HG03558 (cell line): ENCODE data around the gene C17orf100.
A peak's percentile ranks its signal among the peaks of the same experiment; 100 is the strongest.

Experiments used
- ATAC-seq: cut with Tn5 transposase; IDR thresholded peaks from one replicate; pipeline ENCODE4 v1.9.1; 2021; ENCODE audit warnings: moderate number of reproducible peaks; ENCODE audit not compliant: unreplicated experiment; ENCODE audit errors: extremely low read depth

Gene C17orf100

DNA sequence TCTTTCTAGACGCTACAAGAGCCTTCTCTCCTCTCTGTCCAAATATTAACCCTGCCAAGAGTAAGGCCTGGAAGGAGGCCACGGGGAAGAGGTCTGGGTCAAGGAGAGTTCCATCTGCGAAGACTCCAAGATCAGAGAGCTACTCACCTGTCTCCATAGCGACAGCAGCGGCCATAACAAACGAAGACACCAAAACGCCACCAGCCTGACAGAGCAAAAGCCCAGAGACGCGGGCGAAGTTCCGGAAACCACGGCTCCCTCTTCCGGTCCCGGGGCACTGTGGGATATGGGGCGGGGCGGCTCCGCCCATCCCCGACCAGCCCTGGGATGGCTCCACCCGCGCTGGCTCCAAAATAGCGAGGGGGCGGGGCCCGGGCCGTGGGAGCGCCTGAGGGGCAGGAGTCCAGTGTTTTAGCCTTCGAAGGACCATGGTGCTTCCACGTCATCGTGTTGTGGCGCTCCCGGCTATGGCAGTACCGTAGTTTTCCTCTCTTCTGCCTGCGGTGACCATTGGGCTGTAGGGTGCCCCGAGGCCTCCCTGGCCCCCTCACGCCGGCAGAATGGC lies at the start of gene C17orf100, which contains the start of gene MED31:
Gene C17orf100, plus strand, starts transcription at position 409 of the 565 bp plus-strand sequence. Its CDS starts 152 bp downstream, at position 561.
Gene MED31, minus strand, starts transcription at position 252 of the 565 bp plus-strand sequence. Its CDS starts 77 bp downstream, at position 175.
- ATAC-seq, result peak; percentile 51

DNA sequence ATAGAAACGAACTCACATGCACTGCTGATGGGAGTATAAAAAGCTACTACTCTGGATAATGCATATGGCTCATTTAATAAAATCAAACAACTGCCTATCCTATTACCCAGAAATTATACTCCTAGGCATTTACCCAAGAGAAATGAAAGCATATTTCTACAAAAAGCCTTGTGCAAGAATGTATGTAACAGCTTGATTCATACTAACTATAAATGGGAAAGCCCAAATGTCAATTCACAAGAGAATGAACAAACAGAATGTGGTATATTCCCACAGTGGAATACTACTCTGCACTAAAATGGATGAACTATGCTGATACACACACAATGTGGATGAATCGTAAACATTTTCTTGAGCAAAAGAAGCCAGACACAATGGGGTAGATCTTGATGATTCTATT lies 49.4 kb upstream of the C17orf100 start:
- ATAC-seq, result no peak

DNA sequence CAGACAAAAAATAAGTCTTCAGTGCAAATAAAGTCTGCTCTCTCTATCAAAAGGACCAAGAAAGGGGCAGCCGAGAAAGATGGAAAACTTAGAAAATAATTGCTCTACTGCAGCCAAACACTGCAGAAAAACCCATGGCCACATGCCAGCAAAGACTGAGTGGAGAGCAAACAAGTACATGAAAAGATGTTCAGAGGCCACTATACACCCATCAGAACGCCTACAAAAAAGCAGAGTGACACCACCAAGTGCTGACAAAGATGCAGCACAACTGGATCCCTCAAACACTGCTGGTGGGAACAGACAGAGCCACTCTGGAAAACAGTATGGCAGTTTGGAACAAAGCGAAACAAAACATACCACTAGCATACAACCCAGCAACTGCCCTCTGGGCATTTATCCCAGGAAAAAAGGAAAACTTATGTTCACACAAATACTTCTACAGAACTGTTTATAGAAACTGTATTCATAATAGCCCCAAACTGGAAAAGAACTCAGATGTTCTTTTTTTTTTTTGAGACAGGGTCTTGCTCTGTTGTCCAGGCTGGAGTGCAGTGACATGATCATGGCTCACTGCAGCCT lies 47.7 kb upstream of the C17orf100 start:
- no peak for ATAC-seq

DNA sequence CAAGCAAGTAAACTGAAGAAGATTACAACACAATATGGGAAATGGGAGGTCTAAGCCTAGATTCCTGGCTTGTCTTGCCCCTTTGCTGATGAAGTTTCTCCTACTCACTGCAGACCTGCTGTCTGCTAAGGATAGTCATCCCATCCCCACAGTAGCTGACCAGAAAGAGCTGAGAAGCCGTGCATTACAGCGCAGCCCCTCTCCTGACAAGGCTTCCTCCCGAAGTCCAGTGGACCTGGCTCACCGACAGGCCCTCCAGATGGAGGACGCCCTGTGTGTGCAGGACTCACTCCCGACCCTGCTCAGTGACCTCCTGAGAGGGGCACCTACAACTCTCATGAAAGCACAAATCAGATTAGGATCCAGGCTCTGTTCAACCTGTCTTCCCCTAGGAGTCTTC lies 46.4 kb upstream of the C17orf100 start:
- no peak for ATAC-seq

DNA sequence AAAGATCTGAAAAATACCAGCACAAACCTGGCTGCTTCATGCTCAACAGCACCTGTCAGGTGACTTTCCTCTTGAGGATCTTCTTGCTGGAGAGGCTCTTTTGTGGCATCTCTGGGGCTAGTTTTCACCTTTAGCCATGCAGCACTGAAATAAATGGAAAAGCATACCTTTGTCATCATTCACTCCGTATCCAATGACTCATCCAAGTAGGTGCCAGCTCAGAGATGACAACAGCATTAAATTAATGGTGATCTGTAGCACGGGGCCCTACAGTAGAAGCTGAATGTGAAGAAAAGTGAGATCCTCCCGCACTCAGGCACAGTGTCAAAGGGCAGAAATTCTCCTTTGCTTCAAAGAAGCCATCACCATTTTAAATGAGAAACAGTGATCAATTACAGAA lies 43.2 kb upstream of the C17orf100 start:
- ATAC-seq, result no peak

DNA sequence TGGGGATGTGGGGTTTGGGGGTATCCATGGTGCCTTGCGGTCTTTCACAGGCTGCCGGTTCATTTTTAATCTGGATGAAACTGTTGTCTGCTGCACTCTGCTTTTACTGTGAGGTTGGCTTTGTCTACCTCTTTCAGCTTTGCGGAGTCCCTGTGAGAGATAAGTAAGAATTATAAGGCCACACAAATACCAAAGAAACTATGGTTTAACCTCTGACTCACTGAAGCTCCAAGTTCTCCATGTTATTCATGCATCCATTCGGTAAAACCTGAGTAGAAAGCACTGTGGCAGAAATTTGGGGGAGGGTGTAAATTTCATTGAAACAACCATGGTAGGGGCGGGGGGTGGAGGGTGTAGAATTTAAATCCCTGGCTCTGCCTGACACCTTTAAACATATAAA lies 41.6 kb upstream of the C17orf100 start:
- ATAC-seq, result no peak

DNA sequence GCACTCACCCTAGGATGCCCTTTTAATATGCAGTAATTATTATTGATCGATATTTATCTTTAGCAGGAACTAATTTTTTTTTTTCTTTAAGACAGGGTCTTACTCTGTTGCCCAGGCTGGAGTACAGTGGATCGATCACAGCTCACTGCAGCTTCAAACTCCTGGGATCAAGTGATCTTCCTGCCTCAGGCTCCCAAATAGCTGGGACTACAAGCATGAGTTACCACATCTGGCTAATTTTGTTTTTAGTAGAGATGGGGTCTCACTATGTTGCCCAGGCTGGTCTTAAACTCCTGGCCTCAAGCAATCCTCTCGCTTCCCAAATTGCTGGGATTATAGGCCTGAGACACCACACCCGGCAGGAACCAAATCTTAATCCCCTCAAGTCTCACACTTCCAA lies 40.3 kb upstream of the C17orf100 start:
- no peak for ATAC-seq

DNA sequence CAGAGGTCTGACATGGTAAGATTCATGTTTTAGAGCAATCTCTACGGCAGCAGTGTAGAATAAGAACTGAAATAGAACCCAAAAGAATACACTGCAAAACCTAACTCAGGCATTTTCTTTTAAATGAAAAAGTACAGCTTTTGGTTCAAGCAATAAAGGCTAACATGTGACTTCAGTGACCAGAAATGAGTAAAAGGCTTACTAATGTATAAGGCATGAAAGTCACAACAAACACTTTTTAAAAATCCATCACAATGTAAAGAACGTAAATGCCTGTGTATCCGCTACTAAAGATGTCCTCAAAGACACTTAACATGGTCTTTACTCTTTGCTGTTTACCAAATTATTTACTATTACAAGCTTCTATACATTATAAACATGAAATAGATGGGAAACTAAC lies 27.6 kb upstream of the C17orf100 start:
- ATAC-seq, result no peak

DNA sequence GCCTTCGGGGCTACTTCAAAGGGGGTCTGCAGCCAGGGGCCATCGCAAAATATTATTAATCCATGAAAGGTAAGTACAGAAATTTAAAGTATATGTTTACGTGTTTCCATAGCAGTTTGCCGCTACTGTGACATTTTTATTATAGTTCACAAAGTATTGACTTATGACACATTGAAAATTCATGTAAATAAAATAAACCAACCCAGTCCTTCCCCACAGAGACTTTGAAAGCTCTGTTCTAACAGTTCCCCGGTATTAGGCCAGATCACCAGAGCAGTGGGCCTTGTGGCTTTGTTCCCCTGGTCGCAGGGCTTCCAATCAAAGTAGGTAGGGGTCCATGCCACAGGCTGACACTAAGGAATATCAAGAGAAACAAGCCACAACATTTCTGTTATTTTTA lies 24.9 kb upstream of the C17orf100 start:
- no peak for ATAC-seq

DNA sequence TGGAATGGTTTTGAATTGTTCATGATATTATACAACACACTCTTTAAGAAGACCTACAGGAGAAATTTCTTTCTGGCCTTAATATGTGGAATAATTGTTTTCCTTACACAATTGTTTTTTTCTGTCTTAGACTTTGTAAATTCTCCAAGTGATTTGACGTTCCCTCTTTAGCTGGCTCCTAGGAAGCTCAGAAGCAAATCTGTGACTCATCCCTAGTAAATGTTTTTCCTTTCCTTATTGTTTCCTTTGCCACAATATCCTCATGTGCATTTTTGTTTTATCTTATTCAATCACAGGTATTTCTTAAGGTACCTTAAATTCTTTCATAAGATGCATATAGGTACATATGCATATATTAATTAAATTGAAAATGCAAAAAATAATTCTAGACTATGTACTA lies 24.5 kb upstream of the C17orf100 start:
- ATAC-seq, result no peak

DNA sequence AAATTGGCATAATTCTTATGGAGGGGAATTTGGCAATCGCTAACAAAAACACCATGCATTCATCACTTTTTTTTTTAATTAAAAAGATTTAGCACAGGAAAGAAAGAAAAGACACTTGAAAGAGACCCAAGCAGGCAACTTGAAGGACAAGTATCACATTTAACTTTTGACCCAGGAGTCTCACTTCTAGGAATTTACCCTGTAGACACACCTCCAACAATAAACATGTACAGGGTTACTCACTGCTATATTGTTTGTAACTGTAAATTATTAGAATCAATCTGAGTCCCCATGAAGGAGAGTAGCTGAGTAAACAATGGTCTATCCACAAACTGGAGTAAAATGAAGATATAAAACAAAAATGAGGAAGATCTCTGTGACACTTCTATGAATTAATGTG lies 21.2 kb upstream of the C17orf100 start:
- ATAC-seq, result no peak

DNA sequence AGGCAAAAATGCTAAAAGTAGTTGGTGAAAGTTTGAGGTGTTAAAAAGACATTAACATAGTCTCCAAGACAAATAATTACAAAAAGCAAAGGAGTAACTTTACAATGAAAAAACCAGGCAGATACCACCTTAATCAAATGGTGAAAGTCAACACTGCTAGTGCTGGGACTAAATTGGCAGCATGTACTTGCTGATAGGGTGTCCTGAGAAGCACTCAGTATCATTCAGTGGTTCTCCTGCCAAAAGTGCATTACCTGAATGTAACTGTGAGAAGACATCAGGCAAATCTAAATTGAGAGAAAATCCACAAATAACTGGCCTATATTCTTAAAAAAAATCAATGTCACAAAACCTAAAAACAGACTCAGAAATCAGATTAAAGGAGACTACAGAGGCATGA lies 19.0 kb upstream of the C17orf100 start:
- no peak for ATAC-seq

DNA sequence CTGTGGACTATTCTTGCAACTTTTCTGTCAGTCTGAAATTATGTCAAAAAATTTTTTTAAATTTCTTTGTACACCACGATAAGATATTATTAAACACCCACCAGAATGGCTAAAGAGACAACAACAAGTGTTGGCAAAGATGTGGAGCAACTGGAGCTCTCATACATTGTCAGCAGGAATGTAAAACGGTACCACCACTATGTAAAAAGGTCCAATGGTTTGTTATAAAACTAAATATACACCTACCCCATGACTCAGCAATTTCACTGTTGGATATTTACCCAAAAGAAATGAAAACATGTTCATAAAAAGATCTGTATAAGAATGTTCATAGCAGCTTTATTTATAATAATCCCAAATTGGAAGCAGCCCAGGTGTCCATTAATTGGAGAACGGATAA lies 18.3 kb upstream of the C17orf100 start:
- ATAC-seq, result no peak

DNA sequence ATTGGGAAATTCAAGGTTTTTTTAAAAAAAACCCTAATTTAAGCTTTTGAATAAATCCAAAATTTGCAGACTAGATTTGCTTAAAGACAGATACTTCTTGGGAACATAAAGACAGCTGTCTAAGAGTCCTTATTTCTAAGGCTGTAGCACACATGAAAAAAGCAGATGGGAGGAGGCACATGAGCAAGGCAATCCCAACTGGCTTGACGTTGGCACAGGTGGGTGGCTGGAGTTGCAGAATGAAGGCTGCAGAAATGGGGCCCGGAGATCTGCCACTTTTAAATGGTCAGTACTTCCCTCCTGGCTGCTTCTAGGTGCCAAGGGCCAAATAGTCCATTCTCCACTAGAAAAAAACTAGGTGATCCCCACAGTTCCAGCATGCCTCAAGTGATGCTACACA lies 15.5 kb upstream of the C17orf100 start:
- ATAC-seq, result no peak

DNA sequence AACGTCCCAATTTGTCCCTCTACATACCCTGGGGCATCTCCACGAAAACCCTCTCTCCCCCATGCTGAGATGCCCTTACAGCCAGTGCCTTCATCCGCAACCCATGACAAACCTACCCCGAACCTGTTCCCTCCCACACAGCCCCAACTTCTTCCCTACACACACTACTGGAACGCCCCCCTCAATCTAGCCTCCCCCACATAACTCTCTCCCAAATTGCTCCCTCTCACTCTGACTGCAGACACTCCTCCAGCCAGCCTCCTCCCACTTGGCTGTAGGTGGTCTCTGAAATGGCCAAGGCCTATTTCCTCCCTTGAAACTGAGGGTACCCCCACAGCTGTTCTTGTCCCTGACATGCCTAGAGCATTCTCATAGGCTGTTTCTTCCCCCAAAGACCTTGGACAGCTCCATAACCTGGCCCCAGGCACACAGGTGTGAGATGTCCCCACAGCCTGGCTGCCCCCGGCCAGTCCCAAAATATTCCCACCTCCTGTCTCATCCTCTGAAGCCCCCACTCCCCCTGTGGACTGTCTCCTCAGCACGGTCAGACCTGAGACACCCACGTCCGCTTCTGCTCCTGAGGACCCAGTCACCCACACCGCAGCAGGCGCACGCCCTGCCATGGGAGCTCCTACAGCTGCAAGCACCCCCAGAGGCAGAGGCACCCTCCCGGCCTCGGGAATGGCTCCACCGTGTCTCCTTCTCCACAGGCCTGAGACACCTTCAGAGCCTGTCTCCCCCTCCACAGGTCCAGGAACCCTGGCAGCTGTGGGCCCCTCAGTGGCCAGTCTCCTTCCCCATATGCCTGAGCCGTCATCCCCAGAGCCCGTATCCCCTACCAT lies 14.7 kb upstream of the C17orf100 start:
- no peak for ATAC-seq

DNA sequence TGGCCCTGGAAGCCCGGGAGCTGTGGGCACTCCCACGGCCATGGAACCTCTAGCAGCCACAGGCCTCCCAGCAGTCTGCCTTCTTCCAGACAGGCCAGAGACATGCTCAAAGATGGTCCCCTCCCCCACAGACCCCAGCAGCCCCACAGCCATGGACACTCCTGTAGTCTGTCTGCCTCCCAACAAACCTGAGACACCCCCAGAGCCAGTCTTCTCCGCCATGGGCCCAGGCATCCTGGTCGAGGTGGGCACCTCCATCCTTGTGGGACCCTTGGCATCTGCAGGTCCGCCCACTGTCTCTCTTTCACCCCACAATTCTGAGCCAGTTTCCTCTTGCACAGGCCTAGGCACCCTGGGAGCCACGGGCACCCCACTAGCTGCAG lies 14.1 kb upstream of the C17orf100 start:
- ATAC-seq, result no peak

DNA sequence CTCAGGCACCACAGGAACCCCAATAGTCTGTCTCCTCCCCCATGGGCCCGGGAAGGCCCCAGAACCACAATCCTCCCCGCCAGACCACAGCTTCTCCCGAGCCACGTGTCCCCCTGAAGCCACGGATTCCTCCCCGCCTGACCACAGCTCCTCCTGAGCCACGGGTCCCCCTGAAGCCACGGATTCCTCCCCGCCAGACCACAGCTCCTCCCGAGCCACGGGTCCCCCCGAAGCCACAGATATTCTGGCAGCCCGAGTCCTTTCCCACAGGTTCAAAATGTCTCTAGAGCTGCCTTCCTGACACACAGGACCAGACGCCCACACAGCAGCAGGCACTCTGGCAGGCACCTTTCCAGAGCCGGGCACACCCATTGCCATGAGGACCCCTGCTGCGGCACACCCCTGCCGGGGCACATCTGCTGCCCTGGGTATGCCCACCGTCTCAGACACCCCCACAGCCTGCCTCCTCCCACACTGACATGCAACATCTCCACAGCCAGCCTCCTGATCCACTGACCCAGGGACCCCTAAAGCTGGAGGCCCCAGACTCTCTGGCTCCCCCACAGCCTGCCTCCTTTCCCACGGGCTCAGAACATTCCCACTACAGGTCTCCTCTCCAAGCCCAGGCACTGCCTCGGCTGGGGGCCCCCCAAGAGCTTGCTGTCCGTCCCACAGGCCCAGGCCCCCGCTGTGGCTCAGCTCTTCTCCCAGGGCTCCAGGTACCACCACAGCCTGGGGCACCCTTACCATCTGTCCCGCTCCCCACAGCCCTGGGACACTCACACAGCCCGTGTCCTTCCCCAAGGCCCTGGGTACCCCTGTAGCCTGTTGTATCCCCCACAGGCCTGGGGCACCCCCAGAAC lies 13.3 kb upstream of the C17orf100 start:
- ATAC-seq, result no peak

DNA sequence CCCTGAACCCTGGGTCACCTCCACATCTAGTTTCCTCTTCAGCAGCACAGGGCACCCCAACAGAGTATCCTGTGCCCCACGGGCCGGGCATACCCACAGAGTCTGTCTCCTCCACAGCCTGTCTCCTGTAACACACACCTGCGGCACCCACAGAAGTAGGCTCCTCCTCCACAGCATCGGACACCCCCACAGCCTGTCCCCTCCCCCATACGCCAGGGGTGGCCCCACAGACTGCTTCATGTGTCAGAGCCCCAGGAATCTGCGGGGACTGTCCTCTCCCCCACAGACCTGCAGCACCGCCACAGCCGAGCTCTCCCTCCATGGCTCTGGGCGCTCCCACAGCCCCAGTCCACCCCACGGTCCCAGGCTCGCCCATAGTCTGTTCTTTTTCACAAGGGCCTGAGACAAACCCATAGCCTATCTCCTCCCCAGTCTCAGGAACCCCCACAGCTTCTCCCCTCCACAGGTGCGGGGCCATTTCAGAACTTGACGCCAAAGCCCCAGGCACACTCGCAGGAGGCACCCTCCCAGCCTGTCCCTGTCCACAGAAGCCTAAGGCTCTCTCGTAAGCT lies 12.5 kb upstream of the C17orf100 start:
- no peak for ATAC-seq

DNA sequence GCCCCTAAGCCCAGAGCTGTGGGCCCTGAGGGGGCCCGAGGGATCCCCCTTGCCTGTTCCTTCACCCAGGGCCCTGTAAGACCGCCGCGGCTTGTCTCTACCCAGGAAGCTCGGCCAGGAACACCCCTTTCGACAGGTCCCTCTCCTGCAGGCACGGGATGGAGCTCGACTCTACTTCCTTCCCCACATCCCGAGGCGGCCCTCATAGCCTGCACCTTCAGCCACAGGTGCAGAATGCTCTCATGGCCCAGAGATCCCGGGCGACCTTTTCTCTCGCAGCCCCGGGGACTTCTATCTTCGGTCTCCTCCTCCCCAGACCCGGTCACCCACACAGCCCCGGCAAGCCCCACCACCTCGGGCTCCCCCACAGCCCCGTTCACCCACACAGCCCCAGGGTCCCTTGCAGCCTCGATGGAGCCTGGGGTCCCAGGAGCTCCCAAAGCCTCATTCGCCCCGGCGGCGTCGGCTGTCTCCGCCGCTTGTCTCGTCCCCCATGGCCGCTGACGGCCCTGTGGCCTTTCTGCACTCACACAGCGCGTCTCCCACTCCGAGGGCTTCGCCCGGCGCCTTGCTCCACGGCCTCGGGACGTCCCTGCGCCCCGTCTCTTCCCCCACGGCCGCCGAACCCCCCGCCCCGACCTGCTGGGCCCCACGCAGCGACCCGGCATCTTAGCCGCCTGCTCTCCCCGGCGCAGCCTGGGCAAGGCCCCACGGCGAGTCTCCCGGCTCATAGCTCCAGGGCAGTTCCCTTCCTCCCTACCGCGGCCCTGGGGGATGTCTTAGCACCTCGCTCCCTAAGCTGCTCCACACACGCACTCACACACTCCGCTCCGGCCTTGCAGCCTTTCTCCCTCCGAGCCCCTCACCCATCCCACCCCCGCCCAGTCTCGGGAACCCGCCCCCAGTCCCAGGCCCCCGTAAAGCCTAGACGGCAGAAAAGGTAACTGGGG lies 11.7 kb upstream of the C17orf100 start:
- ATAC-seq, result no peak
